ENCODE results near the gene SLC6A12. TPM values are rescaled to one million over a fixed set of nuclear protein-coding genes. Genes with fewer than 3 reads are reported as not detected.

SLC6A12 gene
- total RNA-seq = not detected in 2 replicates

DNA sequence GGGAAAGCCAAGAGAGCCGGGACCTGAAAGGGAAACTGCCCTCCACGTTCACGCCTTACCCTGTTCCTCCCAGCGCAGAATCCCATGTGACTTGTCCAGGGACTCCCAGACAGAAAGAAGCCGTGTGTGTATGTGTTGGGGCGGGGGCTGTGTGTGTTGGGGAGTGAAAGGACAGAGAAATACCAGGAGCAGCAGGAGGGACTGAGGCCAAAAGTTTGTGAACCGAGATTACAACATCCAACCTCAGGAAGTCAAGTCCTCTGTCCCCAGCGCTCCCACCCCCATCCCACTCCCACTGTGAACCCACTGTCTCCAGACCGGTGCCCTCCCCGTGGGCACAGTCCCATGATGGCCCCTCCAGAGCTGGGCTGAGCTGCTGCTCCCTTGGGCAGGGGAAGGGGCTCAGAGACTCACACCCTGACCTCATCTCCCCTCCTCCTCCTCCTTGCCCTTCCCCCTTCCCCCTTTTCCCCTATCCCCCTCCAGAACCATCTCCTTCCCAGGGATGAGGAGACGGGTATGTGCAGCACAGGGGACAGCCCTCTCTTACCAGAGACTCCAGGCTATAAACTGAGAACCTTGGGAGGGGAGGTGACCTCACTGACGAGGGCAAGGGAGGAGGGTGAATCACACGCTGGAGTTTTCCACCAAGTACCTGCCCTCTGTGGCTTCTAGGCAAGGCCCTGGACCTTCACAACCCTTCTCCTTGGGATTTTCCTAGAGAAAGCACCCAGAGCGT, at the start of gene SLC6A12:
TSS of gene SLC6A12 (minus strand) at position 155 of the 739 bp plus-strand sequence. CDS start 4,171 bp downstream, outside the sequence.

DNA sequence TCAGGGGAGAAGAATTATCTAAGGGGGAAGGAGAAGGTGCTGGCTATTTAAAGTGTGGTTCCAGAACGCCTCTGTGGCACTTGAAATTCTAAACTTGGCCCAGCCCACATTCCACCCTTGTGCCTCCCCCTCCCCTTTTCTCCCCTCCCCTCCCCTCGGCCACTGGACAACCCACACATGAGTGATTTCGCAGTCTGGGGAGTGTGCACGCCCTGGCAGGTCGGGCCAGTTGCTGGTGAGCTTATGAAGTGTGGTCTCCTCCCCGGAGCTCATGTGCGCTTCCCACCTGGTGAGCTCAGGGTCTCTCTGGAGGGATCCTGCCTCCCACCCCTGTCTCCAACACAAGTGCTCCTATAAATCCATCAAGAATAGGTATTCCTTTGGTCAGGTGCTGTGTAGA, 48.9 kb upstream of the SLC6A12 start, which contains the start of gene SLC6A13:
TSS of gene SLC6A13 (minus strand) at position 20 of the 400 bp plus-strand sequence. CDS start 2,784 bp downstream, outside the sequence.

Other genes with a start within 250 kb of the SLC6A12 start
- gene IQSEC3, start 147.4 kb downstream of the SLC6A12 start, total RNA-seq = under 0.01 TPM in 1 of 2 replicates, not detected in the other
- gene SLC6A13, start 48.7 kb upstream of the SLC6A12 start, total RNA-seq = not detected in 2 replicates
- gene KDM5A, start 175.2 kb upstream of the SLC6A12 start, total RNA-seq = 57.1 and 61.4 TPM in 2 replicates
- gene CCDC77, start 187.5 kb upstream of the SLC6A12 start, total RNA-seq = 8.1 and 8.5 TPM in 2 replicates
- not detected in 2 replicates for gene B4GALNT3, start 245.8 kb upstream of the SLC6A12 start, total RNA-seq

Measured in epithelial cell of umbilical artery (primary cell).